Activated T-cell treated with anti-CD3 and anti-CD28 coated beads, Interleukin-2, amount 50 U/mL, for 4 hours (primary cell): ENCODE data around the gene ZDHHC21. TPM values are rescaled to one million over a fixed set of nuclear protein-coding genes. Genes with fewer than 3 reads are reported as not detected.

Source experiments
- ATAC-seq, 2 donors: fragments of 200-7000 bp; cut with Tn5 transposase; one replicate each; pipeline ENCODE4 v1.10.0; 2021
- DNase-seq: peaks from one replicate; pipeline ENCODE4 v3.0.0-alpha.2; 2020
- H3K27me3 Mint-ChIP-seq: one replicate; pipeline ENCODE4 v1.8.0; 2021; ENCODE audit warnings: low read depth, mixed read lengths
- H3K36me3 Mint-ChIP-seq: one replicate; pipeline ENCODE4 v1.8.0; 2022; ENCODE audit warnings: mixed read lengths; ENCODE audit not compliant: insufficient read depth
- H3K4me1 Mint-ChIP-seq: one replicate; pipeline ENCODE4 v1.8.0; 2021; ENCODE audit warnings: low read depth, mixed read lengths
- H3K4me3 Mint-ChIP-seq: one replicate; pipeline ENCODE4 v1.8.0; 2021; ENCODE audit warnings: mild to moderate bottlenecking, moderate library complexity, mixed read lengths
- H3K9me3 Mint-ChIP-seq: one replicate; pipeline ENCODE4 v1.8.0; 2021; ENCODE audit warnings: mixed read lengths
- total RNA-seq, 3 donors: library from RNA; stranded (reverse); gene quantifications; one replicate each; pipeline ENCODE4 v1.2.1, GENCODE V29; 2021

The ZDHHC21 gene
- total RNA-seq, 3 donors from 2014 or later, result 3.4 to 5.0 (median 4.2) TPM

- Mint-ChIP-seq H3K4me1 (no peaks in the 10 kb centered on the region), H3K27me3 (no peaks in the 10 kb centered on the region), H3K9me3 (no peaks in the 10 kb centered on the region), H3K4me3 (no peak overlapping the region), H3K36me3 (peaks cover 9% of the 10 kb centered on the region)
- ATAC-seq, result no peak
- no peak for DNase-seq
These were observed 84.7 kb downstream of the ZDHHC21 start for GRCh38 chr9:14608540-14608939.

GRCh38 chr9:14597171-14597799 is 95.9 kb downstream of the ZDHHC21 start:
- Mint-ChIP-seq H3K27me3 (no peaks in the 10 kb centered on the region), H3K4me3 (no peak overlapping the region), H3K4me1 (no peaks in the 10 kb centered on the region), H3K36me3 (peaks cover 38% of the 10 kb centered on the region), H3K9me3 (peaks cover 31% of the 10 kb centered on the region)
- DNase-seq (no peak), ATAC-seq (peak in 1 of 2 donors; percentile 18)

- DNase-seq (no peak), ATAC-seq (no peak)
- H3K27me3 Mint-ChIP-seq, result no peaks in the 10 kb centered on the region
- peaks cover 31% of the 10 kb centered on the region for H3K36me3 Mint-ChIP-seq
- peaks cover 23% of the 10 kb centered on the region for H3K9me3 Mint-ChIP-seq
- no peaks in the 10 kb centered on the region for H3K4me1 Mint-ChIP-seq
- H3K4me3 Mint-ChIP-seq, result no peak overlapping the region
These were observed 99.8 kb downstream of the ZDHHC21 start for GRCh38 chr9:14593406-14593805.

GRCh38 chr9:14591411-14591810 is 101.8 kb downstream of the ZDHHC21 start:
- Mint-ChIP-seq H3K4me1 (no peaks in the 10 kb centered on the region), H3K9me3 (peaks cover 19% of the 10 kb centered on the region), H3K36me3 (peaks cover 30% of the 10 kb centered on the region), H3K4me3 (no peak overlapping the region), H3K27me3 (no peaks in the 10 kb centered on the region)
- no peak for DNase-seq
- ATAC-seq, result no peak

GRCh38 chr9:14585730-14586473 is 107.3 kb downstream of the ZDHHC21 start:
- no peak for DNase-seq

GRCh38 chr9:14584571-14584970 is 108.7 kb downstream of the ZDHHC21 start:
- Mint-ChIP-seq H3K27me3 (peaks cover 7% of the 10 kb centered on the region), H3K36me3 (peaks cover 10% of the 10 kb centered on the region), H3K4me3 (no peak overlapping the region), H3K9me3 (peaks cover 16% of the 10 kb centered on the region), H3K4me1 (peaks cover 12% of the 10 kb centered on the region)
- ATAC-seq (no peak), DNase-seq (no peak)

More at GRCh38 chr9:14585730-14586473, 107.3 kb downstream of the ZDHHC21 start:
- Mint-ChIP-seq H3K9me3 (peaks cover 9% of the 10 kb centered on the region), H3K27me3 (peaks cover 4% of the 10 kb centered on the region), H3K4me3 (no peak overlapping the region), H3K36me3 (peaks cover 10% of the 10 kb centered on the region), H3K4me1 (peaks cover 12% of the 10 kb centered on the region)
- peak; percentile 86 to 89 for ATAC-seq

GRCh38 chr9:14578030-14578429 is 115.2 kb downstream of the ZDHHC21 start:
- ATAC-seq (no peak), DNase-seq (no peak)
- Mint-ChIP-seq H3K36me3 (no peaks in the 10 kb centered on the region), H3K27me3 (peaks cover 5% of the 10 kb centered on the region), H3K4me1 (no peaks in the 10 kb centered on the region), H3K4me3 (no peak overlapping the region), H3K9me3 (peaks cover 44% of the 10 kb centered on the region)

GRCh38 chr9:14574173-14574572 is 119.1 kb downstream of the ZDHHC21 start:
- H3K36me3 Mint-ChIP-seq, result no peaks in the 10 kb centered on the region
- no peak overlapping the region for H3K4me3 Mint-ChIP-seq
- ATAC-seq (no peak), DNase-seq (no peak)
- H3K4me1 Mint-ChIP-seq, result no peaks in the 10 kb centered on the region
- H3K27me3 Mint-ChIP-seq, result no peaks in the 10 kb centered on the region
- peaks cover 43% of the 10 kb centered on the region for H3K9me3 Mint-ChIP-seq

- DNase-seq (no peak), ATAC-seq (no peak)
- Mint-ChIP-seq H3K9me3 (peaks cover 37% of the 10 kb centered on the region), H3K4me1 (no peaks in the 10 kb centered on the region), H3K27me3 (no peaks in the 10 kb centered on the region), H3K4me3 (no peak overlapping the region), H3K36me3 (no peaks in the 10 kb centered on the region)
These were observed 119.9 kb downstream of the ZDHHC21 start for GRCh38 chr9:14573319-14573718.

- DNase-seq (no peak), ATAC-seq (no peak)
- no peak overlapping the region for H3K4me3 Mint-ChIP-seq
- H3K36me3 Mint-ChIP-seq, result no peaks in the 10 kb centered on the region
- H3K4me1 Mint-ChIP-seq, result no peaks in the 10 kb centered on the region
- no peaks in the 10 kb centered on the region for H3K27me3 Mint-ChIP-seq
- peaks cover 13% of the 10 kb centered on the region for H3K9me3 Mint-ChIP-seq
These were observed 127.7 kb downstream of the ZDHHC21 start for GRCh38 chr9:14565352-14566016.

GRCh38 chr9:14563902-14564624 is 129.2 kb downstream of the ZDHHC21 start:
- Mint-ChIP-seq H3K4me3 (no peak overlapping the region), H3K9me3 (peaks cover 9% of the 10 kb centered on the region), H3K4me1 (peaks cover 2% of the 10 kb centered on the region), H3K27me3 (no peaks in the 10 kb centered on the region), H3K36me3 (no peaks in the 10 kb centered on the region)
- DNase-seq (no peak), ATAC-seq (no peak)

- no peaks in the 10 kb centered on the region for H3K27me3 Mint-ChIP-seq
- no peak for DNase-seq
- H3K4me3 Mint-ChIP-seq, result no peak overlapping the region
- H3K9me3 Mint-ChIP-seq, result peaks cover 4% of the 10 kb centered on the region
- H3K4me1 Mint-ChIP-seq, result peaks cover 2% of the 10 kb centered on the region
- ATAC-seq, result no peak
- no peaks in the 10 kb centered on the region for H3K36me3 Mint-ChIP-seq
These were observed 131.3 kb downstream of the ZDHHC21 start for GRCh38 chr9:14561929-14562405.
